Left colon (tissue), 2 donors: ENCODE results near the gene NDUFA7. TPM values are rescaled to one million over a fixed set of nuclear protein-coding genes. Genes with fewer than 3 reads are reported as not detected.
"Not testable (repeated sequence)": the region's sequence is repeated elsewhere in the genome, so short reads cannot be mapped to it uniquely, and the experiment has no call there.

Experiments used
- ATAC-seq: fragments of 200-7000 bp; cut with Tn5 transposase; one replicate; pipeline ENCODE4 v1.9.1; 2020; ENCODE audit warnings: mild to moderate bottlenecking, moderate library complexity
- DNase-seq, 2 donors: peaks; one replicate each; pipeline ENCODE4 v3.0.0-alpha.2; 2020
- intact Hi-C, 2 donors: fragments of 100-400 bp; cut with DNase I in 1 of 2; cut with micrococcal nuclease in 1 of 2; formaldehyde crosslinking; loops; one replicate each; pipeline versions ENCODE4 v1.11.2 to v1.14.0; 2022; cut with DNase I, micrococcal nuclease
- total RNA-seq, 2 donors: library from RNA; stranded (reverse); fragmentation: NEBNext Ultra II Directional; extraction: Animal tissue kit (Norgen Biotek cat#: 25700); gene quantifications; one replicate each; pipeline ENCODE4 v1.2.1, GENCODE V29; 2021
- donor health status: DM: no; HTN: no; CAD: no.
- donor health status: DM: yes; HTN: yes; CAD: no.

The NDUFA7 gene
- total RNA-seq, 2 donors from 2014 or later = 49.3 to 59.6 TPM

GRCh38 chr19:8306235-8307054, 14.7 kb downstream of the NDUFA7 start:
- peak; percentile 57 for DNase-seq
- intact Hi-C loops = no loop called here
- ATAC-seq = peak; percentile 61

- DNase-seq (no peak), ATAC-seq (no peak)
- intact Hi-C loops = no loop called here
Observed at GRCh38 chr19:8305798-8306197, 15.4 kb downstream of the NDUFA7 start.

GRCh38 chr19:8304841-8305621, 16.1 kb downstream of the NDUFA7 start:
- intact Hi-C loops = no loop called here
- DNase-seq (peak in 1 of 2 donors; percentile 32), ATAC-seq (no peak)

GRCh38 chr19:8302734-8303133, 18.4 kb downstream of the NDUFA7 start:
- ATAC-seq (no peak), DNase-seq (peak in 1 of 2 donors; percentile 4)
- intact Hi-C loops = no loop called here

- DNase-seq (peak in 1 of 2 donors; percentile 32), ATAC-seq (peak; percentile 15)
- intact Hi-C loops = no loop called here
Observed at GRCh38 chr19:8302357-8302691, 18.9 kb downstream of the NDUFA7 start.

- intact Hi-C loops = not testable (repeated sequence)
- ATAC-seq = peak; percentile 50
Observed at GRCh38 chr19:8291337-8291736, 29.8 kb downstream of the NDUFA7 start.

GRCh38 chr19:8276508-8276907, 44.7 kb downstream of the NDUFA7 start:
- DNase-seq = not testable (repeated sequence)

More at GRCh38 chr19:8291337-8291736, 29.8 kb downstream of the NDUFA7 start:
- not testable (repeated sequence) for DNase-seq

GRCh38 chr19:8269724-8270123, 51.5 kb downstream of the NDUFA7 start:
- intact Hi-C loops = no loop called here
- DNase-seq (no peak), ATAC-seq (no peak)

More at GRCh38 chr19:8276508-8276907, 44.7 kb downstream of the NDUFA7 start:
- intact Hi-C loops = not testable (repeated sequence)
- peak; percentile 60 for ATAC-seq

- intact Hi-C loops = no loop called here
- ATAC-seq (no peak), DNase-seq (no peak)
Observed at GRCh38 chr19:8265872-8266271, 55.3 kb downstream of the NDUFA7 start.

- DNase-seq, intact Hi-C loops, ATAC-seq: not testable (repeated sequence)
Observed at GRCh38 chr19:8264248-8264647, 56.9 kb downstream of the NDUFA7 start.

GRCh38 chr19:8262431-8262830, 58.7 kb downstream of the NDUFA7 start:
- ATAC-seq = no peak
- no peak for DNase-seq
- intact Hi-C loops = no loop called here

GRCh38 chr19:8261881-8262280, 59.3 kb downstream of the NDUFA7 start:
- ATAC-seq (no peak), DNase-seq (no peak)
- intact Hi-C loops = no loop called here

GRCh38 chr19:8261347-8261746, 59.8 kb downstream of the NDUFA7 start:
- peak in 1 of 2 donors; percentile 4 for DNase-seq
- no peak for ATAC-seq
- intact Hi-C loops = no loop called here

Other genes with a start within 250 kb of the NDUFA7 start
- gene FBN3, start 171.8 kb downstream of the NDUFA7 start, total RNA-seq = not detected
- 1 to 10 TPM; 3.8 to 7.3 TPM for gene CERS4, start 112.0 kb downstream of the NDUFA7 start, total RNA-seq
- 10 to 100 TPM; 46.0 to 46.2 TPM for gene CD320, start 13.0 kb downstream of the NDUFA7 start, total RNA-seq
- 1,000 to 10,000 TPM; 1,489 to 1,517 TPM for gene RPS28, start 121 bp upstream of the NDUFA7 start, total RNA-seq
- 1 to 10 TPM; 2.4 to 2.6 TPM for gene KANK3, start 21.9 kb upstream of the NDUFA7 start, total RNA-seq
- 1 to 10 TPM; 3.2 TPM for gene ANGPTL4, start 42.8 kb upstream of the NDUFA7 start, total RNA-seq
- gene RAB11B, start 69.0 kb upstream of the NDUFA7 start, total RNA-seq = 100 to 1,000 TPM; 112 to 135 TPM
- gene MARCHF2, start 91.9 kb upstream of the NDUFA7 start, total RNA-seq = 10 to 100 TPM; 27.2 to 46.6 TPM
- gene HNRNPM, start 123.6 kb upstream of the NDUFA7 start, total RNA-seq = 100 to 1,000 TPM in 1 of 2 donors, 10 to 100 TPM in 1; 99.8 to 136 TPM
- gene PRAM1, start 181.3 kb upstream of the NDUFA7 start, total RNA-seq = under 1 TPM; 0.46 to 0.70 TPM
- 10 to 100 TPM; 22.1 to 22.4 TPM for gene ZNF414, start 192.8 kb upstream of the NDUFA7 start, total RNA-seq